ENCODE measurements around the gene TTC39B.

The TTC39B gene

GRCh38 chr9:15300218-15300617 is 6.8 kb downstream of the TTC39B start:
- DNase-seq: no peak

GRCh38 chr9:15299374-15299939 is 7.6 kb downstream of the TTC39B start:
- no peak for DNase-seq

GRCh38 chr9:15298362-15298761 is 8.7 kb downstream of the TTC39B start:
- DNase-seq: no peak

- DNase-seq: no peak
Measured at GRCh38 chr9:15295761-15296405, 11.1 kb downstream of the TTC39B start.

DNA sequence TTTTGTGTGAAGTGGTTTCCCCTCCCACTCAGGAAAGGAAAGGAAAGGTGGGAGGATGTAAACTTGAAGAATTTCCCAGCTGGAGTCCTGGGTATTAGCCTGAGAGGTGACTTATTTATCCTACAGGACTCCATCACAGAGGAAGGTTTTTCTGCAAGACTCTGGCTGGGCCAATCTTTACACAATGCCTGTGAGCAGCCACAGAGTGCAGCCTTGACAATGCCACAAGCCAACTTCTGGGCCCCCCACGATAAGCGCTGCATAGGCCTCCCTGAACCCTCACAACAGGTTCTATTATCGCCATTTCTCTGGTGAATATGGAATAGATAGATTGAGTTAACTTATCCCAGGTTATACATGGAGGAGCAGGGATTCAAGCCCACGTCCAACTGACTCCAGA is 12.4 kb downstream of the TTC39B start:
- no peak for DNase-seq

DNA sequence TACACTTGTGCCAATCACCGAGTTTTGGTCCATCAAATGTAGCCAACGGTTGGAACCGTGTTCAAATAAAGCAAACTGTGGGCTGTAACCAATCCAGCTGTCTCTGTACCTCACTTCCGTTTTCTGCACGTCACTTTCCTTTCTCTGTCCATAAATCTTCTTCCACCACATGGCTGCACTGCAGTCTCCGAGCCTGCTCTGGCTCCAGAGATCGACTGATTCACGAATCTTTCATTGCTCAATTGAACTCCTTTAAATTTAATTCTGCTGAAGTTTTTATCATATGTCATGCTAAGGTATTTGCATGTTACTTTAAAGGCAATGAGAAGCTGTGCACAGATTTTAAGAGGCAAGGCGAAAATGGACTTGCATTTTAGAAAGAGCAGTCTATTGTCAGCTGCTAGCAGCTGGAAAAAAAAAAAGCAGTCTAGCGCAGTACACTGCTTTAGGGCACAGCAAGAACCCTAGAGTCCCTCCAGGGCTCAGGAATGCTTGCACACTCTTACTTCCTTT is 13.2 kb downstream of the TTC39B start:
- DNase-seq: no peak

- no peak for DNase-seq
Measured at GRCh38 chr9:15293084-15293483, 13.9 kb downstream of the TTC39B start.

DNA sequence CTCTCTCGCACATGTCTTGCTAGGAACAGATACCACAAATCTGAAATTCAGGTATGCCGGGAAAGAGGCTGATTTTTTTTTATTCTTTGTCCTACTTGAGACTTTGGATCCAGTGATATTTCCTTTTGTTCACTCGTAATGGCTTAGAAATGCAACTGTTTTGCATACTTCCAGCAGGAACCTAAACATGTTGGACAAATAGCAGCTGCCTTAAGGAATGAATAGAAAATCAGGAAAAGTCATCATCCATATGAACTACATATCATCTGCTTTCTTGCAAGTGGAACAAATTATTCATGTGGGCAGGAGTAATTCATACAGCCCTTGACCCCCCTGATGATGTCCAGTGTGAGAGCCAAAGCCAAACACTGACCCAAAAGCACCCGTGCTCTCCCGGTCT is 17.4 kb downstream of the TTC39B start:
- no peak for DNase-seq

DNA sequence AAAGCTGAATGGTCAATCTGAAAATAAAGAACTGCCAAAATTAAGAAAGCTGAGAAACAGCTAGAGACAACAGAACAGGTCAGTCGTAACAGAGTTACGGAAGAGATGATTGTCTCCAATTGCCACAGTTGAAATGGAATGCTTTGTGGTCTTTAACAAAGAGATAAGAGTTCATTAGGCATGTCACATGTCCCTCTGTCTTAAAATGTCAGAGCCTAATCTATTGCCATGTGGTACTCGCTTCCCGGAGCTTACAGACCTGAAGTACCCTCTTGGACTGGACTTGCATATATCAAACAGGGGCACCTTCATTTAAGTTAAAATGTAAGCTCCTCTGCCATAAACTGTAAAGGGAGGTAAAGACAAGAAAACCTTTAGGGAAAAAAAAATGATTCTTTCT is 19.7 kb downstream of the TTC39B start:
- DNase-seq: no peak

DNA sequence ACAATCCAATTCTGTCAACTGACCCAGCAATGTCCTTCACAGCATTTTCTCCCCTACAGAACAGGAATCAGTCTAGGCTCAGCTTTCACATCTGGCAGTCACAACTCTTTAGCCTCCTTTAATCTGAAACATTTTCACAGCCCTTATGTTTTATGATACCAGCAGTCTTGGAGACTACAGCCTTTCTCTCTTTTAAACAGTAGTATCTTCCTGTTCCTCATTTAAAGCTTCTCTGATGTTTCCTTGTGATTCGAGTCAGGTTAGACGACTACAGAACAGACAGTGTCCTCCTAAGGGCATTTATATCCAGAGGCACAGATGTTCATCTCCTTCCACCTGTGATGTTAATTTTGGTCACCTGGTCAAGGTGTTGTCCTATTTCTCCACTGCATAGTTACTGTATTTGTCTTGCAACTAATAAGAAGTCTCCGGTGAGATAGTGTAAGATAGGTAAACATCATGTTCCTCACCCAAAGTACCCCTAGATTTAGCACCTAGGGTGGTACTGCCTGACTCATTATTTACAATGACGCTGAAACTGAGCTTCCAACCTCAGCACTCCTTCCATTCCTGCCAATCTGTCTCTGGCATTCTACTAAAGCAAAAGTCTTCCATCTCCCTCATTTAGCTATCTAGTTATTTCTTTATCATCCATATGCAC is 20.7 kb downstream of the TTC39B start:
- DNase-seq: no peak

DNA sequence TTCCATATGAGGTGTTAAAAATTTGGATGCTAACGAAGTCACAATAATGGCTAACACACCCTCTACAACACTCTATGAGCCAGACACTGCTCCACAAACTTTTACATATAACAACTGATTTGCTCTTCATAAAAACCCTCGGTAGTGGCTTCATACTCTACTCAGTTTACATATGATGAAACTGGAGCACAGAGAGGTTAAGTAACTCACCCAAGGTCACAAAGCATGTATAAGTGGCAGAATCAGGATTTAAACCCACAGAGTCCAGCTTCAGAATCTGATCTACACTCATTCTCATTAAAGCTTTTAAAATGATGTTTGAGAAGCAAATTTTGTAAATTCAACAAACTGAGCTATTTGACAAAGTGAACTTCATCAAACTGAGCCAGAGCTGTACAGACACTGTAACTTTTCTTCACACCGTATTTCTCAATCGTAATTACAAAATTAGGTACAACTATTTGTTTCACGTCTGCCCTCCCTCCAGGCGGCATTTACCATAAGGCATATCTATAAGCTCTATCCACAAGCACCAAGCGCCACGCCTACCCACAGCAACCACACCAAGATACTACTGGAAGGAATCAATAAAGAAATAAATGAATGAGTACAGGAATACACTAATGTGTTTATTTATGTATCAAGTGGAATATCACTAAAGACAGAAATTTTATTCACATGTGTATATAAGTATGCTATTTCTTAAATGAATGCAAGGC is 24.3 kb downstream of the TTC39B start:
- DNase-seq: no peak

DNA sequence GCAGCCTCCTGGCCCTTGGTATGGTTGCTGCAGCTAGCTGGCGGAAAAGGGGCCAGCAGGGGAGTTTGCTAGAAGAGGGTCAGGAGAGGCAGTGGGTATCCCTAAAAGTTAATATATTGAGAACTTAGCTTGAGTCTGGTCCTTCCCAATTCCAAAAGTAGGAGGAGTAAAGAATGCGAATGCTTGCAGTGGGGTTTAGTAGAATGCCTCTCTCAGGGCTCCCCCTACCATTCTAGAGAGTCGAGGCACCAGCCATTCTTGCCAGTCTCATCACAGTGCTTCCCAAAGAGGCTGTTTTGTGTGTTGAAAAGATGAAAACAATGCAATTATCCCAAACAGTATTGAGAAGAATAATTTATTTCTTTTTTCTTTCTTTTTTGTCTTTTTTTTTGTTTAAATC is 26.4 kb downstream of the TTC39B start:
- no peak for DNase-seq

DNA sequence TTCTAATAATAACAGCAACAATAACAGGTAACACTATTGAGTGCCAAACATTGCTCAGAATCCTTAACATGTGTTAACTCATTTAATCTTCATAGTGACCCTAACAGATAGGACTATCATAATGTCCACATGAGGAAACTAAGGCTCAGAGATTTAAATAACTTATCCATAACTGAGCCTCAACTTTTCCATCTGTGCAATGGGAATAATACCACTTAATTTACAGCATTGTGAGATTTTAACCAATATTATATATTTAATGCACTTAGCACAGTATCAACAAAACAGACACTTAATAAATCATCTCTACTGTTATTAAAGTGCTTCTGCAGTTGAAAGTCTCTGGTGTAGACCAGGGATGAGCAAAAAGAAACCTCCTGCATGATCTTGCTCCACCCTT is 28.2 kb downstream of the TTC39B start:
- no peak for DNase-seq

GRCh38 chr9:15278091-15278687 is 28.8 kb downstream of the TTC39B start:
- no peak for DNase-seq

- DNase-seq: no peak
Measured at GRCh38 chr9:15277400-15278090, 29.5 kb downstream of the TTC39B start.

DNA sequence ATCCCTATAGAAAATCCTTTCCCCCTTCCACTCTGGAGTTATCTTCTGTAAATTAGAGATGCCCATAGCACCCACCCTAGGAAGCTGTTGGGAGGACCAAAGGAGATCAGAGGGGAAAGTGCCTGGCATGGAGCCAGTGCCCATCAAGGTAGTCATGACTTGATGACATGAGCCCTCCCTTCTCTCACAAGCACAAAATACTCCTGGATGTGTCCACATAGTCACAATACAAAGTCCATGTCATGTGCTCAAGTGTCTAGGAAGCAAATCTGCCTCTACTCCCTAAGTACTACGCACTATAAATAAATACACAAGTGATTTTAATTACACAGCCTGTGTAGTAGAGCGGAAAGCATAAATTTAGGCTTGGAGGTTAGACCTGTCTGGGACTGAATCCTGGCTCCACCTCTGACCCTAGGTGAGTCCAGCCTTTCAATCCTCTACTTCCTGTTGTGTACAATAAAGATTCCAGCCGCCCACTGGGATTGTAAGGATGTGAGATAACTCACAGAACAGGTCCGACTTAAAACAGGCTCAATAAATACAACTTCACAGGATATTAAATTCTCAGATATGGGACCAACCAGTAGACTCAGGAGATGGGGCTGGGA is 30.6 kb downstream of the TTC39B start:
- no peak for DNase-seq

DNA sequence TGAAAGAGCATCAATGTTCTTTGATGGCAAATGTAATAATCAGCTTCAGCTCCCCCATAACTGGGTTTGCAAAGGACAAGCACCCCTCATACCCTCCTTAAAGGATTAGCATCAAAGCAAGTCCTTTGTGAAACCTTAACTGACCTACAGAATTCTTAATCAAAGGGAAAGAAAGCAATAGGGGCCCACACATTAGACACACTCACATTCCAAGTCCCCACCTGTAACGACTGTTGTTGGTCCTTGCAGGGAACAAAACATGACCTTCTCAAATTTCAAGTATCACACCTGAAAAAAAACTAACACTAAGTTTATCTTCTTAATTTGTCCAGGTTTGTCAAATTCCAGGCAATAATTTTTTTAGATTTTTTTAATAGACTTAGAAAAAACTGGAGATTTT is 32.6 kb downstream of the TTC39B start:
- no peak for DNase-seq

DNA sequence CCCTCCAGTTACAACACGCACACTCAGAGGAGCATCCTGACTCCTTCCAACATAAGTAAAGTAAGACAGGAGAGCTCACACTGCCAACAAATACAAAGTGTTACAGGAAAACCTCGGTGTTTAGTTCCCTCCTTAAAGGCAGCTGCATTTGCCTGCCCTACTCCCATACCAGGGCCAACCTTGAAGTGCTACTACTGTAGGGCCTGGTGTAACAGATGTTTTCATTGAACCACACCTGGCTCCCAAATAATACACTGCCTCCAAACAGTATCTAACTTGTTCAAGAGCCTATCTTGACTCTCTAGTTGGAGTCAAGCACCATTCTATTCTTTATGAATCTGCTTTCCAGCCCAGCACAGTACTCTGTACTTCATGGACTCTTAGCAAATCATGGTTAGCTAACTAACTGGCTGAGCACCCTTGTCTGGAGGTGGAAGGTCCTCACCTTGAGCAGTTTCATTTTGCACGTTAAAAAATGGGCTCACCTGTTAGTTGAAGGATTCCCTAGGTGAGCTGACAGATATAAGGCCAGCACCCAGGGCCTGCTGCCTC is 34.6 kb downstream of the TTC39B start:
- no peak for DNase-seq

DNA sequence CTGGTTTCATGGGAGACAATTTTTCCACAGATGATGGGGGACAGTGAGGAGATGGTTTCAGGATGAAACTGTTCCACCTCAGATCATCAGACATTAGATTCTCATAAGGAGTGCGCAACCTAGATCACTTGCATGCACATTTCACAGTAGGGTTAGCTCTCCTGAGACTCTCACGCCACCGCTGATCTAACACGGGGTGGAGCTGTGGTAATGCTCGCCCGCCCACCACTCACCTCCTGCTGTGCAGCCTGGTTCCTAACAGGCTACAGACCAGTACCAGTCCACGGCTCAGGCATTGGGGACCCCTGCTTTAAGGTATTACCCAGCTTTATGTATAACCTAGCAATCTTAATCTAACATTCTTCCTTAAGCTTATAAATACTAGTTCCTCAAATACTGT is 35.6 kb downstream of the TTC39B start:
- no peak for DNase-seq

DNA sequence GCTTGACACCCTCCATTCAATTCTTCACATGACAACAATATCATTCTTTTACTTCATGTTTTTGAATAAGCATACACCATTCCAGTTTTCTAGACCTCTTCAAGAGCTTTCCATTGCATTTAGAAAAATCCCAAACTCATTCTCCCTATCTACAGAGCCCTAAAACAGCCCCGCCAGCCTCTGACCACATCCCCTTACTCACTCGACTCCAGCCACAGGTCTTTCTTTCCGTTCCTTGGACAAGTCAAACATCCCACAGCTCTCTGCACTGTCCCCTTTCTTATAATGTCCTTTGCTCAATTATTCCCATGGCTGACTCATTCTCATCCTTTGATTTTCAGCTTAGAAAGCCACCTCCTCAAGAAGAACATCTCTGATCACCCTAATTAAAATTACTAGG is 38.2 kb downstream of the TTC39B start:
- no peak for DNase-seq

- no peak for DNase-seq
Measured at GRCh38 chr9:15268317-15268716, 38.7 kb downstream of the TTC39B start.

DNA sequence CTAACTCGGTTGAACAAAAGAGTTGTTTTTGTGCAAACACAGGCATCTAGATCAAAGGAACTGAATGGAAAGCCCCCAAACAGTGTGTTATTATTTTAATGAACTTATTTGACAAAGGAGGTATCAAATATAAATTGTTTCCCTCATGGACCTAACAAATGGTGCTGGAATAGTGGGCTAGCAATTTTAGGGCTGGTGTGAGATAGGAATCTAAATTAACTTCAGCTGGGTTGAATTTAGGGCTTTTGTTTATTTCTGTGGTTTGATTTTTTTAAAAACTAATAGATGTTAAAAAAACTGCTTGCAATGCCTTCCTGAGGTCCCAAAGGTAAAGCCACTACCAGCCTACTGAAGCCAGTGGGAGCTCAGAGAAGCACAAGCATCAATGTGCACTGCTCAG is 42.1 kb downstream of the TTC39B start:
- DNase-seq: no peak

Data from T1000 (cell line).